Effector memory CD4-positive, alpha-beta T cell (primary cell): ENCODE measurements around the gene ESR1.

Source experiments
- DNase-seq, 3 donors: peaks; one replicate each; pipeline ENCODE4 v3.0.0-alpha.2; 2020
- H3K27ac ChIP-seq: 2 replicates; pipeline ENCODE4 v1.7.0; 2013; ENCODE audit warnings: mild to moderate bottlenecking, low read length, moderate library complexity; ENCODE audit not compliant: insufficient read depth, poor library complexity, severe bottlenecking
- H3K27me3 ChIP-seq: replicated peaks from 2 replicates; pipeline ENCODE4 v1.7.0; 2013; ENCODE audit warnings: mild to moderate bottlenecking, low read length; ENCODE audit not compliant: insufficient read depth, control insufficient read depth, poor library complexity, severe bottlenecking
- H3K36me3 ChIP-seq: 2 replicates; pipeline ENCODE4 v1.7.0; 2013; ENCODE audit warnings: mild to moderate bottlenecking, low read length, moderate library complexity; ENCODE audit not compliant: control insufficient read depth, insufficient read depth
- H3K4me1 ChIP-seq: 2 replicates; pipeline ENCODE4 v1.7.0; 2013; ENCODE audit warnings: low read length, mild to moderate bottlenecking; ENCODE audit not compliant: control insufficient read depth, insufficient read depth, poor library complexity, severe bottlenecking
- H3K4me3 ChIP-seq: 2 replicates; pipeline ENCODE4 v1.7.0; 2013; ENCODE audit warnings: low read length, low read depth, mild to moderate bottlenecking; ENCODE audit not compliant: insufficient read depth, poor library complexity, severe bottlenecking
- H3K9me3 ChIP-seq: 2 replicates; pipeline ENCODE4 v1.7.0; 2013; ENCODE audit warnings: mild to moderate bottlenecking, low read length, moderate library complexity; ENCODE audit not compliant: control insufficient read depth

Gene ESR1

GRCh38 chr6:152160346-152160745 is 352.9 kb downstream of the ESR1 start:
- Histone ChIP-seq H3K36me3 (peaks cover 45% of the 10 kb centered on the region), H3K4me3 (no peak overlapping the region), H3K4me1 (no peaks in the 10 kb centered on the region), H3K27me3 (no peaks in the 10 kb centered on the region), H3K9me3 (no peaks in the 10 kb centered on the region), H3K27ac (no peak overlapping the region)
- no peak for DNase-seq

GRCh38 chr6:152161501-152161900 is 354.0 kb downstream of the ESR1 start:
- Histone ChIP-seq H3K27me3 (no peaks in the 10 kb centered on the region), H3K4me3 (no peak overlapping the region), H3K27ac (peak overlapping the region; percentile 30), H3K4me1 (no peaks in the 10 kb centered on the region), H3K36me3 (peaks cover 44% of the 10 kb centered on the region), H3K9me3 (no peaks in the 10 kb centered on the region)
- DNase-seq, result no peak

- no peak for DNase-seq
- Histone ChIP-seq H3K4me3 (no peak overlapping the region), H3K9me3 (no peaks in the 10 kb centered on the region), H3K36me3 (peaks cover 52% of the 10 kb centered on the region), H3K27me3 (no peaks in the 10 kb centered on the region), H3K27ac (no peak overlapping the region), H3K4me1 (no peaks in the 10 kb centered on the region)
Observed at GRCh38 chr6:152164957-152165356, 357.5 kb downstream of the ESR1 start.

GRCh38 chr6:152166497-152166896 is 359.0 kb downstream of the ESR1 start:
- H3K9me3 ChIP-seq, result no peaks in the 10 kb centered on the region
- no peak overlapping the region for H3K4me3 ChIP-seq
- no peak for DNase-seq
- peaks cover under 1% of the 10 kb centered on the region for H3K4me1 ChIP-seq
- H3K27me3 ChIP-seq, result no peaks in the 10 kb centered on the region
- H3K36me3 ChIP-seq, result peaks cover 47% of the 10 kb centered on the region
- no peak overlapping the region for H3K27ac ChIP-seq

- no peak for DNase-seq
- peaks cover 44% of the 10 kb centered on the region for H3K36me3 ChIP-seq
- H3K4me3 ChIP-seq, result no peak overlapping the region
- no peak overlapping the region for H3K27ac ChIP-seq
- H3K9me3 ChIP-seq, result no peaks in the 10 kb centered on the region
- H3K27me3 ChIP-seq, result no peaks in the 10 kb centered on the region
- H3K4me1 ChIP-seq, result peaks cover 5% of the 10 kb centered on the region
Observed at GRCh38 chr6:152166897-152167296, 359.4 kb downstream of the ESR1 start.

GRCh38 chr6:152167641-152168603 is 360.4 kb downstream of the ESR1 start:
- no peaks in the 10 kb centered on the region for H3K9me3 ChIP-seq

GRCh38 chr6:152170313-152170701 is 362.8 kb downstream of the ESR1 start:
- DNase-seq, result no peak
- H3K9me3 ChIP-seq, result no peaks in the 10 kb centered on the region
- peaks cover 14% of the 10 kb centered on the region for H3K4me1 ChIP-seq
- peaks cover 32% of the 10 kb centered on the region for H3K36me3 ChIP-seq
- H3K27ac ChIP-seq, result peak overlapping the region; percentile 65
- H3K27me3 ChIP-seq, result no peaks in the 10 kb centered on the region
- no peak overlapping the region for H3K4me3 ChIP-seq

More at GRCh38 chr6:152167641-152168603, 360.4 kb downstream of the ESR1 start:
- no peak for DNase-seq
- Histone ChIP-seq H3K27ac (no peak overlapping the region), H3K4me3 (no peak overlapping the region), H3K27me3 (no peaks in the 10 kb centered on the region), H3K36me3 (peaks cover 37% of the 10 kb centered on the region), H3K4me1 (peaks cover 10% of the 10 kb centered on the region)

- peaks cover 33% of the 10 kb centered on the region for H3K36me3 ChIP-seq
- H3K4me3 ChIP-seq, result no peak overlapping the region
- H3K9me3 ChIP-seq, result no peaks in the 10 kb centered on the region
- H3K27ac ChIP-seq, result peak overlapping the region; percentile 65
- H3K27me3 ChIP-seq, result no peaks in the 10 kb centered on the region
- peak; percentile 29 to 46 (median 30) for DNase-seq
- peaks cover 14% of the 10 kb centered on the region for H3K4me1 ChIP-seq
Observed at GRCh38 chr6:152170702-152171667, 363.5 kb downstream of the ESR1 start.

- Histone ChIP-seq H3K36me3 (peaks cover 34% of the 10 kb centered on the region), H3K9me3 (no peaks in the 10 kb centered on the region), H3K4me3 (no peak overlapping the region), H3K27ac (no peak overlapping the region), H3K27me3 (no peaks in the 10 kb centered on the region), H3K4me1 (peaks cover 14% of the 10 kb centered on the region)
- no peak for DNase-seq
Observed at GRCh38 chr6:152173321-152173720, 365.8 kb downstream of the ESR1 start.
